CD4-positive, alpha-beta memory T cell (primary cell): ENCODE data around the gene NMRAL1. TPM values are rescaled to one million over a fixed set of nuclear protein-coding genes. Genes with fewer than 3 reads are reported as not detected.

Source experiments
- CTCF ChIA-PET: fragments of 350-600 bp; sonication (Branson Sonifier 250); formaldehyde crosslinking; loops from one replicate; lab custom pipeline; 2021; ENCODE audit warnings: inconsistent platforms; ENCODE audit not compliant: partially characterized antibody; lab: Charles Lee
- POLR2A ChIA-PET: fragments of 350-600 bp; sonication (Branson Sonifier 250); formaldehyde crosslinking; loops from one replicate; lab custom pipeline; 2021; ENCODE audit not compliant: partially characterized antibody; lab: Charles Lee
- DNase-seq, 5 donors: peaks; one replicate each; pipeline versions ENCODE4 v3.0.0 to v3.0.0-alpha.2; 2020 to 2022; ENCODE audit warnings: mixed read lengths in 1 of 5
- H3K27ac ChIP-seq: one replicate; pipeline ENCODE4 v1.7.0; 2013; ENCODE audit warnings: low read depth, low read length
- H3K27me3 ChIP-seq: 2 replicates; pipeline ENCODE4 v1.7.0; 2013; ENCODE audit warnings: mild to moderate bottlenecking, low read length, moderate library complexity; ENCODE audit not compliant: insufficient read depth
- H3K36me3 ChIP-seq: 2 replicates; pipeline ENCODE4 v1.7.0; 2013; ENCODE audit warnings: mild to moderate bottlenecking, low read length, moderate library complexity; ENCODE audit not compliant: insufficient read depth
- H3K4me1 ChIP-seq: 2 replicates; pipeline ENCODE4 v1.7.0; 2013; ENCODE audit warnings: mild to moderate bottlenecking, low read length, moderate library complexity; ENCODE audit not compliant: insufficient read depth
- H3K4me3 ChIP-seq, 2 donors: one replicate each; pipeline ENCODE4 v1.7.0; 2013; ENCODE audit warnings: low read length in 2 of 2, mild to moderate bottlenecking in 1 of 2
- H3K9me3 ChIP-seq, 2 donors: one replicate each; pipeline ENCODE4 v1.7.0; 2013; ENCODE audit warnings: low read length in 2 of 2, control low read depth in 1 of 2; ENCODE audit not compliant: control insufficient read depth in 1 of 2
- H3K27ac Mint-ChIP-seq, 7 donors: one replicate each; pipeline ENCODE4 v1.8.0; 2020 to 2021; ENCODE audit warnings: mixed read lengths in 7 of 7, mild to moderate bottlenecking in 6 of 7, inconsistent platforms in 3 of 7, moderate library complexity in 3 of 7
- H3K27me3 Mint-ChIP-seq, 2 donors: one replicate each; pipeline ENCODE4 v1.8.0; 2020 to 2021; ENCODE audit warnings: mixed read lengths in 2 of 2
- H3K36me3 Mint-ChIP-seq, 2 donors: one replicate each; pipeline ENCODE4 v1.8.0; 2020 to 2021; ENCODE audit warnings: mixed read lengths in 2 of 2, inconsistent platforms in 1 of 2, mild to moderate bottlenecking in 1 of 2
- H3K4me1 Mint-ChIP-seq, 4 donors: one replicate each; pipeline ENCODE4 v1.8.0; 2020 to 2021; ENCODE audit warnings: mixed read lengths in 4 of 4, mild to moderate bottlenecking in 1 of 4
- H3K4me3 Mint-ChIP-seq, 8 donors: one replicate each; pipeline ENCODE4 v1.8.0; 2020 to 2021; ENCODE audit warnings: mixed read lengths in 8 of 8, mild to moderate bottlenecking in 7 of 8, moderate library complexity in 6 of 8, inconsistent platforms in 3 of 8
- H3K9me3 Mint-ChIP-seq, 8 donors: one replicate each; pipeline ENCODE4 v1.8.0; 2020 to 2021; ENCODE audit warnings: mixed read lengths in 8 of 8, mild to moderate bottlenecking in 5 of 8, inconsistent platforms in 3 of 8, moderate library complexity in 1 of 8
- intact Hi-C: fragments of 100-400 bp; cut with micrococcal nuclease; formaldehyde crosslinking; loops from one replicate; pipeline ENCODE4 v1.15.1; 2023
- polyA plus RNA-seq, 2 donors: library from polyadenylated mRNA; unstranded; fragments of 300-500 nt; fragmentation: Illumina TruSeq; gene quantifications; one replicate each; pipeline ENCODE4 v1.2.3, GENCODE V29; 2021
- total RNA-seq, 2 experiments: library from RNA; stranded (reverse); gene quantifications; one replicate each; pipeline ENCODE4 v1.2.3, GENCODE V29; 2021

Gene NMRAL1
- total and polyA plus RNA-seq, 4 experiments from 2014 or later: 55.1 to 65.7 (median 61.7) TPM

- ChIA-PET POLR2A (interaction anchor here (0.6 to 2.5 kb wide), 3 partner anchors 13 to 67 kb away, joined by 3 to 12 read pairs (median 6); partner anchors contain the start of gene CDIP1), CTCF (interaction anchor here (0.7 to 2.7 kb wide), 5 partner anchors 12 to 165 kb away, joined by 3 to 17 read pairs (median 3); no protein-coding TSS in a partner anchor)
- peaks cover 4% of the 10 kb centered on the region for H3K36me3 ChIP-seq
- peaks cover 0 to 2% (median 0%) of the 10 kb centered on the region in 8 donors for H3K9me3 Mint-ChIP-seq
- H3K27ac ChIP-seq: no peak overlapping the region
- intact Hi-C loops: loop anchor here (10.0 kb wide), 1 partner anchor 143 kb away; the partner anchor contains the start of gene UBALD1
- peak overlapping the region in 4 of 7 donors; percentile 24 to 90 (median 78) for H3K27ac Mint-ChIP-seq
- peaks cover 9 to 18% of the 10 kb centered on the region in 2 donors for H3K36me3 Mint-ChIP-seq
- H3K4me3 Mint-ChIP-seq: peak overlapping the region in 1 of 8 donors; percentile 49
- no peaks in the 10 kb centered on the region for H3K27me3 ChIP-seq
- H3K27me3 Mint-ChIP-seq: no peaks in the 10 kb centered on the region
- H3K4me1 ChIP-seq: peaks cover 34% of the 10 kb centered on the region
- peaks cover 16 to 38% (median 25%) of the 10 kb centered on the region in 4 donors for H3K4me1 Mint-ChIP-seq
- DNase-seq: no peak
- no peak overlapping the region for H3K4me3 ChIP-seq
- no peaks in the 10 kb centered on the region for H3K9me3 ChIP-seq
These were observed 2.6 kb downstream of the NMRAL1 start for GRCh38 chr16:4471869-4472268.

- peaks cover 22 to 37% (median 30%) of the 10 kb centered on the region in 4 donors for H3K4me1 Mint-ChIP-seq
- Histone ChIP-seq H3K27ac (no peak overlapping the region), H3K27me3 (no peaks in the 10 kb centered on the region), H3K36me3 (peaks cover 16% of the 10 kb centered on the region), H3K4me1 (peaks cover 36% of the 10 kb centered on the region), H3K9me3 (no peaks in the 10 kb centered on the region), H3K4me3 (no peak overlapping the region)
- DNase-seq: no peak
- intact Hi-C loops: no loop called here
- POLR2A ChIA-PET: no interaction called here
- peaks cover 26 to 31% of the 10 kb centered on the region in 2 donors for H3K36me3 Mint-ChIP-seq
- peak overlapping the region in 1 of 7 donors; percentile 84 for H3K27ac Mint-ChIP-seq
- H3K27me3 Mint-ChIP-seq: no peaks in the 10 kb centered on the region
- H3K4me3 Mint-ChIP-seq: no peak overlapping the region
- CTCF ChIA-PET: interaction anchor here (0.7 to 1.2 kb wide), 2 partner anchors 83 to 117 kb away, joined by 3 to 4 read pairs; no protein-coding TSS in a partner anchor
- H3K9me3 Mint-ChIP-seq: no peaks in the 10 kb centered on the region
These were observed 5.5 kb downstream of the NMRAL1 start for GRCh38 chr16:4468972-4469371.

- no peak for DNase-seq
- H3K27ac ChIP-seq: no peak overlapping the region
- no peak overlapping the region for H3K4me3 ChIP-seq
- Mint-ChIP-seq H3K27ac (peak overlapping the region in 1 of 7 donors; percentile 62), H3K27me3 (no peaks in the 10 kb centered on the region), H3K9me3 (no peaks in the 10 kb centered on the region), H3K36me3 (peaks cover 26 to 38% of the 10 kb centered on the region in 2 donors), H3K4me3 (no peak overlapping the region), H3K4me1 (peaks cover 18 to 29% (median 24%) of the 10 kb centered on the region in 4 donors)
- H3K27me3 ChIP-seq: no peaks in the 10 kb centered on the region
- H3K4me1 ChIP-seq: peaks cover 26% of the 10 kb centered on the region
- H3K9me3 ChIP-seq: no peaks in the 10 kb centered on the region
- H3K36me3 ChIP-seq: peaks cover 20% of the 10 kb centered on the region
- intact Hi-C loops: no loop called here
- ChIA-PET POLR2A (interaction anchor here (0.7 to 1.7 kb wide), 4 partner anchors 8 to 71 kb away, joined by 3 to 6 read pairs (median 4); partner anchors contain the start of genes CDIP1 and HMOX2), CTCF (interaction anchor here (0.9 to 1.2 kb wide), 3 partner anchors 8 to 138 kb away, joined by 3 to 4 read pairs (median 3); partner anchors contain the start of gene HMOX2)
These were observed 6.5 kb downstream of the NMRAL1 start for GRCh38 chr16:4467916-4468315.

- Histone ChIP-seq H3K27me3 (no peaks in the 10 kb centered on the region), H3K36me3 (peaks cover 25% of the 10 kb centered on the region), H3K4me1 (peaks cover 23% of the 10 kb centered on the region), H3K27ac (peak overlapping the region; percentile 54), H3K9me3 (no peaks in the 10 kb centered on the region), H3K4me3 (no peak overlapping the region)
- H3K4me1 Mint-ChIP-seq: peaks cover 15 to 24% (median 20%) of the 10 kb centered on the region in 4 donors
- no peaks in the 10 kb centered on the region for H3K27me3 Mint-ChIP-seq
- ChIA-PET CTCF (interaction anchor here (1.3 to 1.7 kb wide), 3 partner anchors 10 to 158 kb away, joined by 4 to 9 read pairs (median 4); partner anchors contain the start of genes HMOX2, MGRN1 and NMRAL1), POLR2A (interaction anchor here (0.7 to 6.7 kb wide), 10 partner anchors 10 to 93 kb away, joined by 3 to 78 read pairs (median 6); partner anchors contain the start of genes CDIP1, HMOX2 and NMRAL1)
- peak; percentile 50 to 77 (median 67) for DNase-seq
- H3K36me3 Mint-ChIP-seq: peaks cover 26 to 42% of the 10 kb centered on the region in 2 donors
- H3K27ac Mint-ChIP-seq: peak overlapping the region; percentile 72 to 94 (median 91)
- intact Hi-C loops: no loop called here
- peak overlapping the region; percentile 3 to 71 (median 60) for H3K4me3 Mint-ChIP-seq
- no peaks in the 10 kb centered on the region for H3K9me3 Mint-ChIP-seq
These were observed 8.2 kb downstream of the NMRAL1 start for GRCh38 chr16:4465977-4466779.

- Histone ChIP-seq H3K4me1 (peaks cover 40% of the 10 kb centered on the region), H3K27ac (no peak overlapping the region), H3K27me3 (no peaks in the 10 kb centered on the region), H3K36me3 (peaks cover 21% of the 10 kb centered on the region), H3K4me3 (no peak overlapping the region), H3K9me3 (no peaks in the 10 kb centered on the region)
- Mint-ChIP-seq H3K27ac (peak overlapping the region in 2 of 7 donors; percentile 29 to 36), H3K4me3 (peak overlapping the region in 1 of 8 donors; percentile 48), H3K9me3 (no peaks in the 10 kb centered on the region), H3K27me3 (no peaks in the 10 kb centered on the region), H3K36me3 (peaks cover 27 to 45% of the 10 kb centered on the region in 2 donors), H3K4me1 (peaks cover 28 to 44% (median 30%) of the 10 kb centered on the region in 4 donors)
- POLR2A ChIA-PET: interaction anchor here (1.0 to 6.7 kb wide), 3 partner anchors 12 to 42 kb away, joined by 3 to 78 read pairs (median 4); partner anchors contain the start of genes HMOX2 and NMRAL1
- intact Hi-C loops: no loop called here
- CTCF ChIA-PET: interaction anchor here (0.8 to 1.8 kb wide), 4 partner anchors 11 to 51 kb away, joined by 3 to 6 read pairs (median 3); partner anchors contain the start of genes HMOX2 and NMRAL1
- no peak for DNase-seq
These were observed 10.8 kb downstream of the NMRAL1 start for GRCh38 chr16:4463522-4464163.

GRCh38 chr16:4461250-4462085, 13.0 kb downstream of the NMRAL1 start:
- Mint-ChIP-seq H3K4me3 (no peak overlapping the region), H3K4me1 (peaks cover 21 to 43% (median 21%) of the 10 kb centered on the region in 4 donors), H3K36me3 (peaks cover 18 to 46% of the 10 kb centered on the region in 2 donors), H3K27ac (peak overlapping the region in 4 of 7 donors; percentile 42 to 85 (median 54)), H3K27me3 (no peaks in the 10 kb centered on the region), H3K9me3 (no peaks in the 10 kb centered on the region)
- Histone ChIP-seq H3K4me3 (no peak overlapping the region), H3K9me3 (no peaks in the 10 kb centered on the region), H3K4me1 (peaks cover 31% of the 10 kb centered on the region), H3K27me3 (no peaks in the 10 kb centered on the region), H3K27ac (no peak overlapping the region), H3K36me3 (peaks cover 26% of the 10 kb centered on the region)
- intact Hi-C loops: no loop called here
- ChIA-PET CTCF (interaction anchor here (1.0 to 3.8 kb wide), 8 partner anchors 11 to 87 kb away, joined by 3 to 13 read pairs (median 8); partner anchors contain the start of gene HMOX2), POLR2A (interaction anchor here (4.0 to 6.7 kb wide), 2 partner anchors 14 to 45 kb away, joined by 16 to 78 read pairs; partner anchors contain the start of genes CORO7, HMOX2 and NMRAL1)
- no peak for DNase-seq
